Measurements from ENCODE around the gene ALK. TPM values are rescaled to one million over a fixed set of nuclear protein-coding genes. Genes with fewer than 3 reads are reported as not detected.

Gene ALK
- total and polyA plus RNA-seq, 3 experiments from 2014 or later = not detected

GRCh38 chr2:29182334-29182733 is 739.1 kb downstream of the ALK start:
- Mint-ChIP-seq H3K27me3 (no peaks in the 10 kb centered on the region), H3K4me1 (peaks cover 0 to 2% (median 0%) of the 10 kb centered on the region in 3 donors), H3K36me3 (peaks cover 7 to 68% (median 24%) of the 10 kb centered on the region in 3 donors), H3K9me3 (no peaks in the 10 kb centered on the region), H3K4me3 (no peak overlapping the region), H3K27ac (peak overlapping the region in 2 of 8 donors; percentile 47 to 54)
- no peak for DNase-seq
- POLR2A ChIA-PET = no interaction called here
- Histone ChIP-seq H3K4me1 (ENCODE audit: insufficient read depth, low read length) (no peaks in the 10 kb centered on the region), H3K4me3 (ENCODE audit: low read length) (no peak overlapping the region), H3K9me3 (ENCODE audit: low read length) (no peaks in the 10 kb centered on the region), H3K36me3 (ENCODE audit: insufficient read depth, low read length) (peaks cover 10% of the 10 kb centered on the region), H3K27me3 (ENCODE audit: insufficient read depth, low read length, poor library complexity, severe bottlenecking) (no peaks in the 10 kb centered on the region), H3K27ac (ENCODE audit: low read depth, low read length) (no peak overlapping the region)
- CTCF ChIA-PET = interaction anchor here (1.2 to 1.6 kb wide), 2 partner anchors 223 to 226 kb away, joined by 3 to 5 read pairs; no protein-coding TSS in a partner anchor

- Histone ChIP-seq H3K4me3 (ENCODE audit: low read length) (no peak overlapping the region), H3K27ac (ENCODE audit: low read depth, low read length) (no peak overlapping the region), H3K36me3 (ENCODE audit: insufficient read depth, low read length) (peaks cover 16% of the 10 kb centered on the region), H3K27me3 (ENCODE audit: insufficient read depth, low read length, poor library complexity, severe bottlenecking) (no peaks in the 10 kb centered on the region), H3K9me3 (ENCODE audit: low read length) (no peaks in the 10 kb centered on the region), H3K4me1 (ENCODE audit: insufficient read depth, low read length) (no peaks in the 10 kb centered on the region)
- ChIA-PET POLR2A (no interaction called here), CTCF (no interaction called here)
- Mint-ChIP-seq H3K9me3 (no peaks in the 10 kb centered on the region), H3K4me3 (no peak overlapping the region), H3K27ac (peak overlapping the region in 2 of 8 donors; percentile 27 to 31), H3K4me1 (peaks cover 7 to 9% (median 8%) of the 10 kb centered on the region in 3 donors), H3K36me3 (peaks cover 27 to 68% (median 34%) of the 10 kb centered on the region in 3 donors), H3K27me3 (no peaks in the 10 kb centered on the region)
- DNase-seq = no peak
These were observed 746.0 kb downstream of the ALK start for GRCh38 chr2:29175338-29175737.

- H3K27me3 ChIP-seq (ENCODE audit: insufficient read depth, low read length, poor library complexity, severe bottlenecking) = no peaks in the 10 kb centered on the region
- no peaks in the 10 kb centered on the region for H3K9me3 ChIP-seq (ENCODE audit: low read length)
- H3K9me3 Mint-ChIP-seq = no peaks in the 10 kb centered on the region
- ChIA-PET POLR2A (no interaction called here), CTCF (no interaction called here)
- peak overlapping the region in 3 of 8 donors; percentile 15 to 63 (median 27) for H3K27ac Mint-ChIP-seq
- peaks cover 27 to 68% (median 32%) of the 10 kb centered on the region in 3 donors for H3K36me3 Mint-ChIP-seq
- no peaks in the 10 kb centered on the region for H3K4me1 ChIP-seq (ENCODE audit: insufficient read depth, low read length)
- DNase-seq = no peak
- H3K4me3 Mint-ChIP-seq = no peak overlapping the region
- H3K27me3 Mint-ChIP-seq = no peaks in the 10 kb centered on the region
- H3K36me3 ChIP-seq (ENCODE audit: insufficient read depth, low read length) = peaks cover 16% of the 10 kb centered on the region
- no peak overlapping the region for H3K4me3 ChIP-seq (ENCODE audit: low read length)
- peaks cover 8 to 13% (median 12%) of the 10 kb centered on the region in 3 donors for H3K4me1 Mint-ChIP-seq
- H3K27ac ChIP-seq (ENCODE audit: low read depth, low read length) = no peak overlapping the region
These were observed 746.4 kb downstream of the ALK start for GRCh38 chr2:29174937-29175336.

- H3K27ac Mint-ChIP-seq = peak overlapping the region in 5 of 8 donors; percentile 3 to 75 (median 60)
- Histone ChIP-seq H3K4me3 (ENCODE audit: low read length) (no peak overlapping the region), H3K4me1 (ENCODE audit: insufficient read depth, low read length) (no peaks in the 10 kb centered on the region), H3K9me3 (ENCODE audit: low read length) (no peaks in the 10 kb centered on the region), H3K27ac (ENCODE audit: low read depth, low read length) (no peak overlapping the region), H3K36me3 (ENCODE audit: insufficient read depth, low read length) (peaks cover 3% of the 10 kb centered on the region), H3K27me3 (ENCODE audit: insufficient read depth, low read length, poor library complexity, severe bottlenecking) (no peaks in the 10 kb centered on the region)
- no peak for DNase-seq
- POLR2A ChIA-PET = no interaction called here
- H3K9me3 Mint-ChIP-seq = no peaks in the 10 kb centered on the region
- peaks cover 9 to 30% (median 19%) of the 10 kb centered on the region in 3 donors for H3K4me1 Mint-ChIP-seq
- H3K4me3 Mint-ChIP-seq = no peak overlapping the region
- CTCF ChIA-PET = no interaction called here
- peaks cover 0 to 84% (median 38%) of the 10 kb centered on the region in 3 donors for H3K36me3 Mint-ChIP-seq
- H3K27me3 Mint-ChIP-seq = no peaks in the 10 kb centered on the region
These were observed 754.9 kb downstream of the ALK start for GRCh38 chr2:29166242-29167039.

GRCh38 chr2:29165362-29166241 is 755.8 kb downstream of the ALK start:
- H3K4me3 ChIP-seq (ENCODE audit: low read length) = no peak overlapping the region
- ChIA-PET CTCF (no interaction called here), POLR2A (no interaction called here)
- no peak for DNase-seq
- no peak overlapping the region for H3K27ac ChIP-seq (ENCODE audit: low read depth, low read length)
- peaks cover 0 to 87% (median 39%) of the 10 kb centered on the region in 3 donors for H3K36me3 Mint-ChIP-seq
- H3K27me3 ChIP-seq (ENCODE audit: insufficient read depth, low read length, poor library complexity, severe bottlenecking) = no peaks in the 10 kb centered on the region
- H3K9me3 ChIP-seq (ENCODE audit: low read length) = no peaks in the 10 kb centered on the region
- H3K9me3 Mint-ChIP-seq = no peaks in the 10 kb centered on the region
- H3K27ac Mint-ChIP-seq = peak overlapping the region in 4 of 8 donors; percentile 9 to 50 (median 33)
- no peaks in the 10 kb centered on the region for H3K27me3 Mint-ChIP-seq
- peaks cover 3% of the 10 kb centered on the region for H3K36me3 ChIP-seq (ENCODE audit: insufficient read depth, low read length)
- H3K4me1 Mint-ChIP-seq = peaks cover 6 to 25% (median 15%) of the 10 kb centered on the region in 3 donors
- H3K4me3 Mint-ChIP-seq = no peak overlapping the region
- no peaks in the 10 kb centered on the region for H3K4me1 ChIP-seq (ENCODE audit: insufficient read depth, low read length)

- no peaks in the 10 kb centered on the region for H3K9me3 ChIP-seq (ENCODE audit: low read length)
- POLR2A ChIA-PET = no interaction called here
- Mint-ChIP-seq H3K4me1 (peaks cover 2 to 12% (median 6%) of the 10 kb centered on the region in 3 donors), H3K27me3 (no peaks in the 10 kb centered on the region), H3K9me3 (no peaks in the 10 kb centered on the region), H3K27ac (peak overlapping the region in 4 of 8 donors; percentile 5 to 60 (median 42)), H3K4me3 (no peak overlapping the region), H3K36me3 (peaks cover 1 to 87% (median 33%) of the 10 kb centered on the region in 3 donors)
- H3K27ac ChIP-seq (ENCODE audit: low read depth, low read length) = no peak overlapping the region
- H3K4me1 ChIP-seq (ENCODE audit: insufficient read depth, low read length) = no peaks in the 10 kb centered on the region
- H3K27me3 ChIP-seq (ENCODE audit: insufficient read depth, low read length, poor library complexity, severe bottlenecking) = no peaks in the 10 kb centered on the region
- CTCF ChIA-PET = no interaction called here
- DNase-seq = no peak
- H3K4me3 ChIP-seq (ENCODE audit: low read length) = no peak overlapping the region
- H3K36me3 ChIP-seq (ENCODE audit: insufficient read depth, low read length) = peaks cover 8% of the 10 kb centered on the region
These were observed 757.1 kb downstream of the ALK start for GRCh38 chr2:29164091-29164846.

- H3K4me1 Mint-ChIP-seq = peaks cover 5 to 10% (median 6%) of the 10 kb centered on the region in 3 donors
- DNase-seq = no peak
- no peaks in the 10 kb centered on the region for H3K27me3 ChIP-seq (ENCODE audit: insufficient read depth, low read length, poor library complexity, severe bottlenecking)
- H3K27me3 Mint-ChIP-seq = no peaks in the 10 kb centered on the region
- peaks cover 14% of the 10 kb centered on the region for H3K36me3 ChIP-seq (ENCODE audit: insufficient read depth, low read length)
- CTCF ChIA-PET = no interaction called here
- H3K27ac ChIP-seq (ENCODE audit: low read depth, low read length) = no peak overlapping the region
- H3K4me3 Mint-ChIP-seq = no peak overlapping the region
- H3K36me3 Mint-ChIP-seq = peaks cover 7 to 91% (median 31%) of the 10 kb centered on the region in 3 donors
- POLR2A ChIA-PET = no interaction called here
- peak overlapping the region in 1 of 8 donors; percentile 3 for H3K27ac Mint-ChIP-seq
- no peaks in the 10 kb centered on the region for H3K9me3 Mint-ChIP-seq
- no peak overlapping the region for H3K4me3 ChIP-seq (ENCODE audit: low read length)
- H3K4me1 ChIP-seq (ENCODE audit: insufficient read depth, low read length) = no peaks in the 10 kb centered on the region
- H3K9me3 ChIP-seq (ENCODE audit: low read length) = no peaks in the 10 kb centered on the region
These were observed 759.0 kb downstream of the ALK start for GRCh38 chr2:29162204-29162928.
